Measurements from ENCODE around the gene ALDH1A1. TPM values are rescaled to one million over a fixed set of nuclear protein-coding genes. Genes with fewer than 3 reads are reported as not detected.

Gene ALDH1A1
- total RNA-seq, 1 experiment from 2014 or later: not detected

DNA sequence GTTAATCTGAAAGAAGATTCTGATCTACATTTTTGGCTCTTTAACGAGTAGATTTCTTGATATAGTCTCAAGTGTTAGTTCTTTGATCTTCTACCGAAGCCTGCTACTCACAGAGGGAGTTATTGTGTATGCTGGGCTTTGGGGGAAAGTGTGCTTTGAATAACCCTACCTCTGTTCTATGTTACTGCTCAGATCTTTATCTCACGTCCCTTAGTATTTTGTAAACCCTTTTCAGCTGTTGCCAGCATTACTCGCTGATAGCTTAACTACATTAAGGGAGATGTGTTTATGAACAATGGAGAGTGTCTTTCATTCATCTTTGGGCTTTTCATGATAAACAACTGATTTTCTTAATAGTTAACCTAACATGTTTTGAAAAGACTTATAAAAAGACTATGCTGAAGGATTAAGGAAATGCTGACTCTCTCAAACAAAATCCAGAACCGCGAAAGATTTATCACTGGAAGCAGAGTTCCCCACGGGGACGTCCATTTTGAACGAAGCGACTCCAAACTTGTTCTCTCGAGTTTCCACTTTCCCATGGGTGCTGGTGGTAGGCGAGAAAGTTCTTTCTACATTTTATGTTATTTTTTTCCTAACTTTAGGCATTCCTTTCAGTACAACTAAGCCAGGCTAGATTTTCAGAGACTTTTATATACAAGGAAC, 27.9 kb upstream of the ALDH1A1 start:
- Histone ChIP-seq H3K4me1 (ENCODE audit: insufficient read depth, low read length) (no peaks in the 10 kb centered on the region), H3K27ac (ENCODE audit: low read length) (no peak overlapping the region), H3K4me3 (ENCODE audit: low read length) (no peak overlapping the region), H3K9me3 (ENCODE audit: low read length) (no peaks in the 10 kb centered on the region), H3K36me3 (ENCODE audit: low read depth, low read length) (no peaks in the 10 kb centered on the region), H3K27me3 (ENCODE audit: low read length) (peaks cover 25% of the 10 kb centered on the region), H3F3A (ENCODE audit: low read length, unreplicated experiment) (no peaks in the 10 kb centered on the region), H3K9ac (ENCODE audit: low read length) (no peak overlapping the region), H3K79me2 (ENCODE audit: low read length) (no peaks in the 10 kb centered on the region), H4K20me1 (ENCODE audit: low read length) (no peaks in the 10 kb centered on the region), H3K4me2 (ENCODE audit: low read length) (no peak overlapping the region), H2AFZ (ENCODE audit: low read length) (no peak overlapping the region), H3K9me2 (replicated peaks; ENCODE audit: low read length) (no peaks in the 10 kb centered on the region)
- ChIA-PET CTCF (no interaction called here), POLR2A (ENCODE audit: unreplicated experiment) (no interaction called here)
- DNase-seq (no peak), ATAC-seq (no peak)
- intact Hi-C loops (cut with micrococcal nuclease): no loop called here
- TF ChIP-seq EZH2 (IDR thresholded peaks at IDR 0.05; ENCODE audit: low read length, unreplicated experiment): no peak
- TF ChIP-seq, protein P1, sequence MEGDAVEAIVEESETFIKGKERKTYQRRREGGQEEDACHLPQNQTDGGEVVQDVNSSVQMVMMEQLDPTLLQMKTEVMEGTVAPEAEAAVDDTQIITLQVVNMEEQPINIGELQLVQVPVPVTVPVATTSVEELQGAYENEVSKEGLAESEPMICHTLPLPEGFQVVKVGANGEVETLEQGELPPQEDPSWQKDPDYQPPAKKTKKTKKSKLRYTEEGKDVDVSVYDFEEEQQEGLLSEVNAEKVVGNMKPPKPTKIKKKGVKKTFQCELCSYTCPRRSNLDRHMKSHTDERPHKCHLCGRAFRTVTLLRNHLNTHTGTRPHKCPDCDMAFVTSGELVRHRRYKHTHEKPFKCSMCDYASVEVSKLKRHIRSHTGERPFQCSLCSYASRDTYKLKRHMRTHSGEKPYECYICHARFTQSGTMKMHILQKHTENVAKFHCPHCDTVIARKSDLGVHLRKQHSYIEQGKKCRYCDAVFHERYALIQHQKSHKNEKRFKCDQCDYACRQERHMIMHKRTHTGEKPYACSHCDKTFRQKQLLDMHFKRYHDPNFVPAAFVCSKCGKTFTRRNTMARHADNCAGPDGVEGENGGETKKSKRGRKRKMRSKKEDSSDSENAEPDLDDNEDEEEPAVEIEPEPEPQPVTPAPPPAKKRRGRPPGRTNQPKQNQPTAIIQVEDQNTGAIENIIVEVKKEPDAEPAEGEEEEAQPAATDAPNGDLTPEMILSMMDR (conservative IDR thresholded peaks at IDR 0.05; ENCODE audit: low read depth, low read length): no peak
- no peak for TF ChIP-seq EZH2phosphoT487 (IDR thresholded peaks at IDR 0.05; ENCODE audit: borderline replicate concordance, low read length)
- no TSS peak for BruUV-seq (replicated peaks)

DNA sequence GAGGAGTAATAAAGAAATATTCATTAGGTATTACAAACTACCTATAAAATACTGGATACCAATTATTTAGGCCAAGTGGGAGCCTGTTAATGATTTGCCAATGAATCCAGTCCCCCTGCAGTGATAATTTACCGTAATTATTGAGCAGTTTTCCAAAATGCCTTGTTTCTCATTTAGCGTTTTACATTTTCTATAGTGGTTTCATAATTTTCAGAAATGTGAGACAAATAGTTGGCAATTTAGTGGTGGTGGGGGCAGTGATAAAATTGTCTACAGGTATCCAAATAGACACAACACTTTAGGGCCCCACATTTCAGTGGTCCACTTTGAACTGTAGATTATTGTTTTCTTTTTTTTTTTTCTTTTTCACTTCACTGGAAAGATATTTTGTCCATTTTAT, 27.3 kb upstream of the ALDH1A1 start:
- no peaks in the 10 kb centered on the region for H4K20me1 ChIP-seq (ENCODE audit: low read length)
- H3F3A ChIP-seq (ENCODE audit: low read length, unreplicated experiment): no peaks in the 10 kb centered on the region
- BruUV-seq (replicated peaks): no TSS peak
- H3K9ac ChIP-seq (ENCODE audit: low read length): no peak overlapping the region
- no peaks in the 10 kb centered on the region for H3K36me3 ChIP-seq (ENCODE audit: low read depth, low read length)
- ATAC-seq (no peak), DNase-seq (no peak)
- H3K9me3 ChIP-seq (ENCODE audit: low read length): no peaks in the 10 kb centered on the region
- intact Hi-C loops (cut with micrococcal nuclease): no loop called here
- TF ChIP-seq, protein P1 (conservative IDR thresholded peaks at IDR 0.05; ENCODE audit: low read depth, low read length): no peak
- TF ChIP-seq EZH2phosphoT487 (IDR thresholded peaks at IDR 0.05; ENCODE audit: borderline replicate concordance, low read length): no peak
- no peak for TF ChIP-seq EZH2 (IDR thresholded peaks at IDR 0.05; ENCODE audit: low read length, unreplicated experiment)
- H3K4me3 ChIP-seq (ENCODE audit: low read length): no peak overlapping the region
- POLR2A ChIA-PET (ENCODE audit: unreplicated experiment): no interaction called here
- H2AFZ ChIP-seq (ENCODE audit: low read length): no peak overlapping the region
- H3K9me2 ChIP-seq (replicated peaks; ENCODE audit: low read length): no peaks in the 10 kb centered on the region
- CTCF ChIA-PET: no interaction called here
- no peaks in the 10 kb centered on the region for H3K4me1 ChIP-seq (ENCODE audit: insufficient read depth, low read length)
- peaks cover 25% of the 10 kb centered on the region for H3K27me3 ChIP-seq (ENCODE audit: low read length)
- H3K79me2 ChIP-seq (ENCODE audit: low read length): no peaks in the 10 kb centered on the region
- no peak overlapping the region for H3K4me2 ChIP-seq (ENCODE audit: low read length)
- no peak overlapping the region for H3K27ac ChIP-seq (ENCODE audit: low read length)

DNA sequence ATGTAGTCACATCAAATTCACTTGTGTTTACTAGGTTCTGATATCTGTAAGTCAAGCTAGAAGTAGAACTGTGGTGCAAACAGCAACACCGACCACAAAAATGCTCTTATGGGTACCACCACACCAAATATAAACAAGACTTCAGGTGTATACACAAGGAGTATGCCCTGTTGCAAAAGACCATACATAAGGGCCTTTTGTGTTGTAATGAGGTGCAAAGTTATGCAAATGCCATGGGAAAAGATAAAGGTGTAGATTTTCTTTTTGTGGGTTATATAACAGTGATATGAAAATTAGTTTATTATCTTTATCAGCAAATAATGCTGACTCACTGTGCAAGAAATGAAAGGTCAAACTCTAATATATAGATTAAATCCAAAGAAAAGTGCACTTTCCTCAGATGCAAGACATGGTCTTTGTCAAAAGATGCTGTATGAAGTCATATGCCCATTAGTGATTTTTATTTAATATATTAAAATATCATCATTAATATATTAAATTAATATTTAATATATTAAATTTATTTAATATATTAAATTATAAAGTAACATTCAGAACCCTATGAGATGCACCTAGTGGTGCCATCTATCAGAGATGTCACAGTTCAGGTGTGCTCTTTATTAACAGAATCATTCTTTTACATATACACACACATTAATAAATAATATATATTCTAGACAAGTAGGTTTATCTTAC, 26.7 kb upstream of the ALDH1A1 start:
- DNase-seq (peak; percentile 11), ATAC-seq (no peak)
- no TSS peak for BruUV-seq (replicated peaks)
- H3K4me2 ChIP-seq (ENCODE audit: low read length): no peak overlapping the region
- H3K4me3 ChIP-seq (ENCODE audit: low read length): no peak overlapping the region
- no peak overlapping the region for H3K27ac ChIP-seq (ENCODE audit: low read length)
- no peak for TF ChIP-seq EZH2 (IDR thresholded peaks at IDR 0.05; ENCODE audit: low read length, unreplicated experiment)
- TF ChIP-seq, protein P1 (conservative IDR thresholded peaks at IDR 0.05; ENCODE audit: low read depth, low read length): no peak
- no peak for TF ChIP-seq EZH2phosphoT487 (IDR thresholded peaks at IDR 0.05; ENCODE audit: borderline replicate concordance, low read length)
- no peaks in the 10 kb centered on the region for H3K79me2 ChIP-seq (ENCODE audit: low read length)
- H3K9ac ChIP-seq (ENCODE audit: low read length): no peak overlapping the region
- no peaks in the 10 kb centered on the region for H3K9me3 ChIP-seq (ENCODE audit: low read length)
- H3K4me1 ChIP-seq (ENCODE audit: insufficient read depth, low read length): no peaks in the 10 kb centered on the region
- H3K9me2 ChIP-seq (replicated peaks; ENCODE audit: low read length): no peaks in the 10 kb centered on the region
- no peak overlapping the region for H2AFZ ChIP-seq (ENCODE audit: low read length)
- H4K20me1 ChIP-seq (ENCODE audit: low read length): no peaks in the 10 kb centered on the region
- POLR2A ChIA-PET (ENCODE audit: unreplicated experiment): no interaction called here
- H3F3A ChIP-seq (ENCODE audit: low read length, unreplicated experiment): no peaks in the 10 kb centered on the region
- H3K36me3 ChIP-seq (ENCODE audit: low read depth, low read length): no peaks in the 10 kb centered on the region
- CTCF ChIA-PET: no interaction called here
- intact Hi-C loops (cut with micrococcal nuclease): no loop called here
- H3K27me3 ChIP-seq (ENCODE audit: low read length): peaks cover 24% of the 10 kb centered on the region

Data from PC-3 (cell line).